T-cell (primary cell): Measurements from ENCODE around the gene ATP9B. TPM values are rescaled to one million over a fixed set of nuclear protein-coding genes. Genes with fewer than 3 reads are reported as not detected.

Experiments used
- ATAC-seq, 4 experiments: fragments of 200-7000 bp in 3 of 4; fragments of 150-1000 bp in 1 of 4; cut with Tn5 transposase; replicated peaks in 1 of 4; 1 replicate in 3 of 4; 2 replicates in 1 of 4; pipeline ENCODE4 v1.10.0; 2021; ENCODE audit warnings: moderate library complexity in 3 of 4, mild to moderate bottlenecking in 2 of 4, moderate number of reproducible peaks in 1 of 4
- CTCF ChIA-PET, 2 donors: fragments of 300-600 bp; sonication (Branson Sonifier 250); formaldehyde crosslinking; loops; one replicate each; lab custom pipeline; 2022; ENCODE audit warnings: antibody characterized with exemption in 2 of 2; lab: Charles Lee
- POLR2A ChIA-PET, 2 donors: fragments of 300-600 bp; sonication (Branson Sonifier 250); formaldehyde crosslinking; loops; one replicate each; lab custom pipeline; 2022; ENCODE audit warnings: antibody characterized with exemption in 2 of 2; lab: Charles Lee
- DNase-seq, 35 experiments: peaks; one replicate each; pipeline versions ENCODE4 v3.0.0 to v3.0.0-alpha.2; 2013 to 2023
- H3K27ac ChIP-seq: one replicate; pipeline ENCODE4 v1.5.1; 2013; ENCODE audit warnings: low read length
- H3K27me3 ChIP-seq, 2 experiments: replicated peaks in 1 of 2; 1 replicate in 1 of 2; 2 replicates in 1 of 2; pipeline versions ENCODE4 v1.6.1 to v1.7.0; 2013; ENCODE audit warnings: low read length in 1 of 2, mixed read lengths in 1 of 2; ENCODE audit not compliant: control insufficient read depth in 2 of 2, insufficient read depth in 2 of 2; ENCODE audit errors: extremely low read depth in 1 of 2
- H3K36me3 ChIP-seq, 2 donors: 1 replicate in 1 of 2; 2 replicates in 1 of 2; pipeline versions ENCODE4 v1.6.1 to v1.7.0; 2013; ENCODE audit warnings: low read length in 1 of 2; ENCODE audit not compliant: control insufficient read depth in 2 of 2, insufficient read depth in 1 of 2; ENCODE audit errors: extremely low read depth in 1 of 2
- H3K4me1 ChIP-seq, 2 experiments: 1 replicate in 1 of 2; 2 replicates in 1 of 2; pipeline versions ENCODE4 v1.6.1 to v1.7.0; 2013; ENCODE audit warnings: low read length in 2 of 2, mixed read lengths in 1 of 2; ENCODE audit not compliant: insufficient read depth in 2 of 2, control insufficient read depth in 1 of 2; ENCODE audit errors: extremely low read depth in 1 of 2
- H3K4me3 ChIP-seq, 2 donors: 1 replicate in 1 of 2; 2 replicates in 1 of 2; pipeline versions ENCODE4 v1.5.1 to v1.7.0; 2013; ENCODE audit warnings: mild to moderate bottlenecking in 2 of 2, low read length in 1 of 2, moderate library complexity in 1 of 2; ENCODE audit not compliant: control insufficient read depth in 1 of 2; ENCODE audit errors: extremely low read depth in 1 of 2
- H3K9me3 ChIP-seq: 2 replicates; pipeline ENCODE4 v1.7.0; 2013
- H3K27ac Mint-ChIP-seq, 2 donors: one replicate each; pipeline ENCODE4 v1.8.0; 2020 to 2021; ENCODE audit warnings: mild to moderate bottlenecking in 2 of 2, mixed read lengths in 2 of 2
- H3K27me3 Mint-ChIP-seq, 2 donors: one replicate each; pipeline ENCODE4 v1.8.0; 2021 to 2022; ENCODE audit warnings: mixed read lengths in 2 of 2
- H3K36me3 Mint-ChIP-seq: one replicate; pipeline ENCODE4 v1.8.0; 2021; ENCODE audit warnings: mixed read lengths
- H3K4me1 Mint-ChIP-seq, 3 donors: one replicate each; pipeline ENCODE4 v1.8.0; 2020 to 2022; ENCODE audit warnings: mixed read lengths in 3 of 3, mild to moderate bottlenecking in 1 of 3
- H3K4me3 Mint-ChIP-seq, 3 donors: one replicate each; pipeline ENCODE4 v1.8.0; 2020 to 2022; ENCODE audit warnings: mild to moderate bottlenecking in 3 of 3, mixed read lengths in 3 of 3, moderate library complexity in 3 of 3
- H3K9me3 Mint-ChIP-seq, 3 donors: one replicate each; pipeline ENCODE4 v1.8.0; 2020 to 2022; ENCODE audit warnings: mixed read lengths in 3 of 3
- WGBS: methylation state at CpG from one replicate; pipeline ENCODE4 v1.1.5; 2013; ENCODE audit warnings: missing lambda C conversion rate; ENCODE audit not compliant: insufficient coverage; 5-methylcytosine and 5-hydroxymethylcytosine counted together
- total RNA-seq, 35 experiments: library from RNA in 6 of 35; stranded (reverse) in 6 of 35; fragments of 120-200 nt in 1 of 35; gene quantifications; one replicate each; pipeline versions ENCODE4 v1.2.1 to v1.2.4 and lab custom pipeline; 2013 to 2026

Gene ATP9B
- total RNA-seq, 5 donors from 2014 or later (not counting 1 experiment from before 2014, with no cell fraction given): 54.1 to 95.2 (median 65.4) TPM

GRCh38 chr18:79328887-79329286, 259.7 kb downstream of the ATP9B start:
- Mint-ChIP-seq H3K4me1 (peaks cover 5 to 8% (median 6%) of the 10 kb centered on the region in 3 donors), H3K4me3 (no peak overlapping the region), H3K27ac (no peak overlapping the region), H3K36me3 (peaks cover 32% of the 10 kb centered on the region), H3K9me3 (no peaks in the 10 kb centered on the region), H3K27me3 (no peaks in the 10 kb centered on the region)
- CTCF ChIA-PET: no interaction called here
- Histone ChIP-seq H3K36me3 (peaks cover 13 to 29% of the 10 kb centered on the region in 2 donors), H3K27ac (no peak overlapping the region), H3K27me3 (no peaks in the 10 kb centered on the region), H3K4me1 (peaks cover 0 to 14% of the 10 kb centered on the region in 2 experiments), H3K4me3 (no peak overlapping the region), H3K9me3 (no peaks in the 10 kb centered on the region)
- POLR2A ChIA-PET: no interaction called here
- ATAC-seq (no peak), DNase-seq (no peak)
- over 99% methylated on average over 12 of the region's 12 CpGs for WGBS

- ATAC-seq: no peak
- ChIA-PET POLR2A (interaction anchor here in 1 of 2 donors (0.6 kb wide), 1 partner anchor 25 kb away, joined by 4 read pairs; no protein-coding TSS in a partner anchor), CTCF (no interaction called here)
- Mint-ChIP-seq H3K9me3 (no peaks in the 10 kb centered on the region), H3K27me3 (no peaks in the 10 kb centered on the region), H3K4me1 (peaks cover 5 to 8% (median 6%) of the 10 kb centered on the region in 3 donors), H3K27ac (no peak overlapping the region), H3K4me3 (no peak overlapping the region), H3K36me3 (peaks cover 27% of the 10 kb centered on the region)
- Histone ChIP-seq H3K36me3 (peaks cover 13 to 29% of the 10 kb centered on the region in 2 donors), H3K9me3 (no peaks in the 10 kb centered on the region), H3K27me3 (no peaks in the 10 kb centered on the region), H3K4me3 (no peak overlapping the region), H3K4me1 (peaks cover 0 to 14% of the 10 kb centered on the region in 2 experiments), H3K27ac (no peak overlapping the region)
- 100% methylated on average over 5 of the region's 9 CpGs for WGBS
- DNase-seq: no peak
These were observed 260.6 kb downstream of the ATP9B start for GRCh38 chr18:79329786-79330185.

GRCh38 chr18:79332646-79333045, 263.5 kb downstream of the ATP9B start:
- no peak for DNase-seq
- Mint-ChIP-seq H3K27ac (no peak overlapping the region), H3K4me1 (no peaks in the 10 kb centered on the region), H3K36me3 (peaks cover 44% of the 10 kb centered on the region), H3K4me3 (no peak overlapping the region), H3K27me3 (no peaks in the 10 kb centered on the region), H3K9me3 (no peaks in the 10 kb centered on the region)
- POLR2A ChIA-PET: no interaction called here
- peaks cover 14 to 46% of the 10 kb centered on the region in 2 donors for H3K36me3 ChIP-seq
- ATAC-seq: no peak
- H3K4me1 ChIP-seq: peaks cover 0 to under 1% of the 10 kb centered on the region in 2 experiments
- no peaks in the 10 kb centered on the region for H3K9me3 ChIP-seq
- CTCF ChIA-PET: no interaction called here
- no peak overlapping the region for H3K4me3 ChIP-seq
- no peak overlapping the region for H3K27ac ChIP-seq
- no peaks in the 10 kb centered on the region for H3K27me3 ChIP-seq
- WGBS: 100% methylated on average over 1 of the region's 6 CpGs

GRCh38 chr18:79333046-79333445, 263.9 kb downstream of the ATP9B start:
- 92% methylated on average over 3 of the region's 6 CpGs for WGBS
- no peaks in the 10 kb centered on the region for H3K4me1 Mint-ChIP-seq
- Histone ChIP-seq H3K4me1 (no peaks in the 10 kb centered on the region), H3K4me3 (no peak overlapping the region), H3K27me3 (no peaks in the 10 kb centered on the region), H3K36me3 (peaks cover 18 to 49% of the 10 kb centered on the region in 2 donors), H3K27ac (no peak overlapping the region), H3K9me3 (no peaks in the 10 kb centered on the region)
- CTCF ChIA-PET: no interaction called here
- POLR2A ChIA-PET: no interaction called here
- no peak overlapping the region for H3K27ac Mint-ChIP-seq
- ATAC-seq (no peak), DNase-seq (no peak)
- peaks cover 47% of the 10 kb centered on the region for H3K36me3 Mint-ChIP-seq
- no peaks in the 10 kb centered on the region for H3K27me3 Mint-ChIP-seq
- H3K4me3 Mint-ChIP-seq: no peak overlapping the region
- H3K9me3 Mint-ChIP-seq: no peaks in the 10 kb centered on the region

- no peak for DNase-seq
- H3K4me1 Mint-ChIP-seq: no peaks in the 10 kb centered on the region
These were observed 265.5 kb downstream of the ATP9B start for GRCh38 chr18:79334496-79335233.

GRCh38 chr18:79335833-79336360, 266.7 kb downstream of the ATP9B start:
- ATAC-seq (no peak), DNase-seq (no peak)
- Mint-ChIP-seq H3K27ac (no peak overlapping the region), H3K9me3 (no peaks in the 10 kb centered on the region), H3K27me3 (no peaks in the 10 kb centered on the region), H3K4me3 (no peak overlapping the region), H3K36me3 (peaks cover 63% of the 10 kb centered on the region), H3K4me1 (no peaks in the 10 kb centered on the region)
- H3K4me1 ChIP-seq: no peaks in the 10 kb centered on the region
- no peak overlapping the region for H3K4me3 ChIP-seq
- H3K27me3 ChIP-seq: no peaks in the 10 kb centered on the region
- H3K27ac ChIP-seq: no peak overlapping the region
- WGBS: 93% methylated on average over 10 of the region's 23 CpGs
- peaks cover 12 to 49% of the 10 kb centered on the region in 2 donors for H3K36me3 ChIP-seq
- ChIA-PET CTCF (no interaction called here), POLR2A (no interaction called here)
- no peaks in the 10 kb centered on the region for H3K9me3 ChIP-seq

More at GRCh38 chr18:79334496-79335233, 265.5 kb downstream of the ATP9B start:
- no peak overlapping the region for H3K4me3 ChIP-seq
- Mint-ChIP-seq H3K4me3 (no peak overlapping the region), H3K36me3 (peaks cover 63% of the 10 kb centered on the region), H3K27me3 (no peaks in the 10 kb centered on the region), H3K27ac (no peak overlapping the region), H3K9me3 (no peaks in the 10 kb centered on the region)
- no peaks in the 10 kb centered on the region for H3K27me3 ChIP-seq
- POLR2A ChIA-PET: interaction anchor here in 1 of 2 donors (0.5 kb wide), 1 partner anchor 328 kb away, joined by 6 read pairs; no protein-coding TSS in a partner anchor
- no peaks in the 10 kb centered on the region for H3K9me3 ChIP-seq
- no peaks in the 10 kb centered on the region for H3K4me1 ChIP-seq
- H3K36me3 ChIP-seq: peaks cover 12 to 53% of the 10 kb centered on the region in 2 donors
- no peak for ATAC-seq
- 90% methylated on average over 19 of the region's 29 CpGs for WGBS
- no peak overlapping the region for H3K27ac ChIP-seq
- CTCF ChIA-PET: no interaction called here
